Measurements from ENCODE around the gene SEMA6D.

SEMA6D gene

GRCh38 chr15:47811172-47811571, 93.9 kb downstream of the SEMA6D start:
- H3K27ac ChIP-seq = no peak overlapping the region
- TF ChIP-seq CTCF (conservative IDR thresholded peaks at IDR 0.05) = no peak

GRCh38 chr15:47812470-47812999, 95.2 kb downstream of the SEMA6D start:
- H3K27ac ChIP-seq = no peak overlapping the region

GRCh38 chr15:47813748-47814384, 96.6 kb downstream of the SEMA6D start:
- no peak for TF ChIP-seq CTCF (conservative IDR thresholded peaks at IDR 0.05)
- no peak overlapping the region for H3K27ac ChIP-seq

More at GRCh38 chr15:47812470-47812999, 95.2 kb downstream of the SEMA6D start:
- no peak for TF ChIP-seq CTCF (conservative IDR thresholded peaks at IDR 0.05)

- no peak for TF ChIP-seq CTCF (conservative IDR thresholded peaks at IDR 0.05)
- H3K27ac ChIP-seq = no peak overlapping the region
Measured at GRCh38 chr15:47814620-47815019, 97.3 kb downstream of the SEMA6D start.

GRCh38 chr15:47817969-47818548, 100.8 kb downstream of the SEMA6D start:
- no peak for TF ChIP-seq CTCF (conservative IDR thresholded peaks at IDR 0.05)
- H3K27ac ChIP-seq = no peak overlapping the region

- no peak for TF ChIP-seq CTCF (conservative IDR thresholded peaks at IDR 0.05)
- H3K27ac ChIP-seq = no peak overlapping the region
Measured at GRCh38 chr15:47819158-47819557, 101.9 kb downstream of the SEMA6D start.

- H3K27ac ChIP-seq = no peak overlapping the region
- TF ChIP-seq CTCF (conservative IDR thresholded peaks at IDR 0.05) = no peak
Measured at GRCh38 chr15:47820057-47820746, 102.9 kb downstream of the SEMA6D start.
